Memory B cell (primary cell): ENCODE data around the gene LRRFIP1.
"Not testable (repeated sequence)": the region's sequence is repeated elsewhere in the genome, so short reads cannot be mapped to it uniquely, and the experiment has no call there.

Experiments used
- ATAC-seq: fragments of 150-1000 bp; cut with Tn5 transposase; 2 replicates; pipeline ENCODE4 v1.10.0; 2021; ENCODE audit warnings: low read depth, mild to moderate bottlenecking, moderate library complexity
- DNase-seq, 2 donors: peaks; one replicate each; pipeline ENCODE4 v3.0.0; 2022; ENCODE audit warnings: low spot score in 2 of 2
- H3K27ac Mint-ChIP-seq: one replicate; pipeline ENCODE4 v1.8.0; 2022; ENCODE audit warnings: mild to moderate bottlenecking, moderate library complexity, mixed read lengths
- H3K27me3 Mint-ChIP-seq: one replicate; pipeline ENCODE4 v1.8.0; 2022; ENCODE audit warnings: mixed read lengths
- H3K36me3 Mint-ChIP-seq: one replicate; pipeline ENCODE4 v1.8.0; 2022; ENCODE audit warnings: mild to moderate bottlenecking, mixed read lengths
- H3K4me1 Mint-ChIP-seq: one replicate; pipeline ENCODE4 v1.8.0; 2022; ENCODE audit warnings: mixed read lengths
- H3K4me3 Mint-ChIP-seq: one replicate; pipeline ENCODE4 v1.8.0; 2022; ENCODE audit warnings: mild to moderate bottlenecking, moderate library complexity, mixed read lengths
- H3K9me3 Mint-ChIP-seq: one replicate; pipeline ENCODE4 v1.8.0; 2022; ENCODE audit warnings: mixed read lengths

The LRRFIP1 gene

DNA sequence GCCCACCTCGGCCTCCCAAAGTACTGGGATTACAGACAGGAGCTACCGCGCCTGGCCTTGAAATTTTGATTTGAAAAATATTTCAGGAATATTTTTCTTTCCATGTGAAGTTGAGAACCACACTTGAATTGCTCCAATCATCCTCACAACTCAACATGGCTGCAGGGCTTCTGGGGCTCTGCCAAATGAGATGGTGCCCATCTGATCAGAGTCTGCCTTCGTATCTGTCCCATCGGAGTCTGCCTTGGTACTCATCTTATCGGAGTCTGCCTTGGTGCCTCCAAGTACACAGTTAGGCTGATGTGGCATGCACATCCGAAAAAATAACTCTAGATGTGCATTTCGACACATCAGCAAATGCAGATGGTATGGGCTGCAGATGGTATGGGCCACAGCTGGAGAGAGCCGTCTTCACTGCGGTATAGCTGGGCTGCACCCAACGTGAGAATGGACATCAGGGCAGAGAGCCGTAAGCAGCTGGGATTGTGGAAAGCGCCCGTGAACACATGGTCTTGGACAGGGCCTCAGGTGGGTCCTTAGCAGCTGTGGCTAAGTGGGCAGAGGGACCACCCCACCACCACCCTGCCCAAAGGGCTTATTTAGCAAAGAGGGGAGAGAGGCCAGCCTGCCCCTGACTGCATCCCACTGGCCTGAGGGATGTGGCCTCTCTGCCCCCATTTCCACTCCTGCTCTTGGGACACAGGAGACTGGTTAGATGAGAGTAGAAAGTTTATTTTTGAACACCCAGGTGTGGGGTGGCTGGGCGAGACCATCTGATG is 119.1 kb downstream of the LRRFIP1 start:
- no peak overlapping the region for H3K4me3 Mint-ChIP-seq
- DNase-seq (no peak), ATAC-seq (no peak)
- no peak overlapping the region for H3K27ac Mint-ChIP-seq
- no peaks in the 10 kb centered on the region for H3K9me3 Mint-ChIP-seq
- H3K4me1 Mint-ChIP-seq = peaks cover 14% of the 10 kb centered on the region
- no peaks in the 10 kb centered on the region for H3K27me3 Mint-ChIP-seq
- peaks cover 20% of the 10 kb centered on the region for H3K36me3 Mint-ChIP-seq

DNA sequence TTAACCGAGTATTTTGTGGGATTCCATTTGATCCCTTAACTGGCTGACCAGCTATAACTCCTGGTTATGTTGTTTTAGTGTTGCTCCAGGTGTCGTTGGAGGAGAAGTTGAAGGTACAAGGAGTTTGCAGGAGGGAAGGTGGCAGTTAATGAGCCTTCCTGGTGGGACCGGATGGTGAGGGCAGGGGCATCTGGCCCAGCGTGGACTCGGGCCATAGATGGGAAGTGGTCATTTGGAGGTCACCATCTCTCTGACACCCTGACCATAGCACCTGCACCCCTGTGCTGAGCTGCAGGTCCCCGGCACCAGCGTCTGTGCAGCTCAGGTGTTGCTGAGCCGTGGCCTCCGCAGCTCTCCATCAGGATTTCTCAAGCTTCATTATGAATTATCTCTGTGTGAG is 119.8 kb downstream of the LRRFIP1 start:
- DNase-seq (no peak), ATAC-seq (no peak)
- Mint-ChIP-seq H3K27me3 (no peaks in the 10 kb centered on the region), H3K9me3 (no peaks in the 10 kb centered on the region), H3K36me3 (peaks cover 24% of the 10 kb centered on the region), H3K4me1 (peaks cover 14% of the 10 kb centered on the region), H3K27ac (no peak overlapping the region), H3K4me3 (no peak overlapping the region)

DNA sequence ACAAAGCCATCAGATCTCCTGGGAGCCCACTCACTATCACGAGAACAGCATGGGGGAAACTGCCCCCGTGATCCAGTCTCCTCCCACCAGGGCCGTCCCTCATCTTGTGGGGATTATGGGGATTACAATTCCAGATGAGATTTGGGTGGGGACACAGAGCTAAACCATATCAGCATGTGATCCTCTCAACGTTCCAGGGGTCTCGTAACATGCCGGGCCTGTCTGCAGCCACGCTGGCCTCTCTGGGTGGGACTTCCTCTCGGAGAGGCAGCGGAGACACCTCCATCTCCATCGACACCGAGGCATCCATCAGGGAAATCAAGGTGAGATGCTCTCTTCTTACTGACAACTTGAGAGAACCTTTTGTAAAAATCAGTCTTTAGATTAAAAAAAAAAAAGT is 121.6 kb downstream of the LRRFIP1 start:
- no peak for ATAC-seq
- Mint-ChIP-seq H3K4me3 (no peak overlapping the region), H3K9me3 (no peaks in the 10 kb centered on the region), H3K27me3 (no peaks in the 10 kb centered on the region), H3K4me1 (peaks cover 5% of the 10 kb centered on the region), H3K36me3 (peaks cover 33% of the 10 kb centered on the region), H3K27ac (peak overlapping the region; percentile 70)
- DNase-seq = no peak

DNA sequence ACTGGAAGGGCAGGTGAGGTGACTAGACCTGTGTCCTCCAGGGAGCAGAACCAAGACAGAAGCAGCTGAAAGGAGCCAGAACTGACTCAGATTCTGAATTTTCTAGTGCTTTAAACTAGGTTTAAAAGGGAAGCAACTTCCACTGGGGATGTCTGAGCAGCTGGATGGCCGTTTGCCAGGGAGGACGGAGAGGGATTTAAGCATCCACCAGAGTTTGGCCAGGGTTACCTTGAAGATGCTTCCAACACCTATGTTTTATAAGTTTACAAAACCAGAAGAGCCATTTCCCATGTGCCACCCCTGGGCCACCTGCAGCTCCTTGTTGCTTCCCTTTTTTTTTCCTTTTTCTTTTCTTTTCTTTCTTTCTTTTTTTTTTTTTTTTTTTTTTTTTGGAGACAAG is 122.6 kb downstream of the LRRFIP1 start:
- Mint-ChIP-seq H3K27me3 (no peaks in the 10 kb centered on the region), H3K4me3 (no peak overlapping the region), H3K27ac (no peak overlapping the region), H3K4me1 (peaks cover 2% of the 10 kb centered on the region), H3K36me3 (peaks cover 34% of the 10 kb centered on the region), H3K9me3 (no peaks in the 10 kb centered on the region)
- DNase-seq = no peak
- ATAC-seq = no peak

DNA sequence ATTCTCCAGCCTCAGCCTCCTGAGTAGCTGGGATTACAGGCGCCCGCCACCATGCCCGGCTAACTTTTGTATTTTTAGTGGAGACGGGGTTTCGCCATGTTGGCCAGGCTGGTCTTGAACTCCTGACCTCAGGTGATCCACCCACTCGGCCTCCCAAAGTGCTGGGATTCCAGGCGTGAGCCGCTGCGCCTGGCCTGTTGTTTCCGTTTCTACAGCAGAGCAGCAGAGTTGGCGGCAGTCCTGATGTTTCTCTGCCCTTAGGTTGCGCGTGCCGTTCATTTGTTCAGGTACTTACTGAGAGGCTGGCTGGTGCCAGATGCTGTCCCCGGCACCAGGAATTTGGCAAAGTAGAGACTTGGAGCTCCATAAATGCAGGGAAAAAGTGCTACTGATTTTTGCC is 123.1 kb downstream of the LRRFIP1 start:
- not testable (repeated sequence) for H3K27me3 Mint-ChIP-seq, ATAC-seq, H3K27ac Mint-ChIP-seq, H3K9me3 Mint-ChIP-seq, DNase-seq, H3K4me3 Mint-ChIP-seq, H3K4me1 Mint-ChIP-seq
- peaks cover 34% of the 10 kb centered on the region for H3K36me3 Mint-ChIP-seq

DNA sequence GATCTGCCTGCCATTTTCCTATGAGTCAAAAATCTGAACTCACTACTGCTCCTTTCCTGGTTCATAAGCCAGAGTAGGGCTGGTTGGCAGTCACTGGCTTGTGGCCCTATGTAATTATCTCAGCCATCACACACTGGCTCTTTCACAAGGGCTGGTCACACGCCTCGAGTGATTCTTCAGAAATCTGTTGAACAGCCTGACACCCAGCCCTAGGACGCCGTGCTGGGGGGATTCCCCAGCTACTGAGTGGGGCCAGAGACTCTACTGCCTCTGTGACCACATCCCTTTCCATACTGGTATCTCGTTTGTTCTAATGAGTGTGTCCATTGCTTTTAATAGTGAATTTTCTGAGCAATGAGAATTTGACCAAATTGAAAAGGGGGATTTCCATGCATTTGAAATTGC is 125.4 kb downstream of the LRRFIP1 start:
- Mint-ChIP-seq H3K27ac (peak overlapping the region; percentile 4), H3K4me1 (no peaks in the 10 kb centered on the region), H3K27me3 (no peaks in the 10 kb centered on the region), H3K36me3 (peaks cover 45% of the 10 kb centered on the region), H3K9me3 (no peaks in the 10 kb centered on the region), H3K4me3 (no peak overlapping the region)
- ATAC-seq (peak; percentile 78), DNase-seq (no peak)

DNA sequence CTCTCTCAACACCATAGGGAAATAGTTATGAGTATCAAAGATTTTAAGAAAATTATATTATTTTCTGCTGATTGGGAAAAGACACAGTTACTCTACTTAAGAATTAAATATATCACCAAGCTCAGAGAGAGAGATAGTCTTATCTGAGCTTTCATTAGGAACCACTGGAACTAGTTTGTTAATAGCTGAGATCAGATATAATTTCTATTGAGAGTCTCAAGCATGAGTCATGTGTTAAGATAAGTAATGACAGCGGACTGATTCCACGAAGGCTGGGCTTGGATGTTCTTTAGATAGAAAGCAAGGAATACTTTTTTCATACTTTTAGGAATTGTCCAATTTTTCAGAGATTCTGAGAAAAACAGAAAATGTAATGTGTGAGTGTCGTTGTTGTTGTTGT is 126.8 kb downstream of the LRRFIP1 start:
- Mint-ChIP-seq H3K4me1 (no peaks in the 10 kb centered on the region), H3K9me3 (no peaks in the 10 kb centered on the region), H3K4me3 (no peak overlapping the region), H3K36me3 (peaks cover 43% of the 10 kb centered on the region), H3K27me3 (no peaks in the 10 kb centered on the region), H3K27ac (no peak overlapping the region)
- ATAC-seq (no peak), DNase-seq (no peak)

DNA sequence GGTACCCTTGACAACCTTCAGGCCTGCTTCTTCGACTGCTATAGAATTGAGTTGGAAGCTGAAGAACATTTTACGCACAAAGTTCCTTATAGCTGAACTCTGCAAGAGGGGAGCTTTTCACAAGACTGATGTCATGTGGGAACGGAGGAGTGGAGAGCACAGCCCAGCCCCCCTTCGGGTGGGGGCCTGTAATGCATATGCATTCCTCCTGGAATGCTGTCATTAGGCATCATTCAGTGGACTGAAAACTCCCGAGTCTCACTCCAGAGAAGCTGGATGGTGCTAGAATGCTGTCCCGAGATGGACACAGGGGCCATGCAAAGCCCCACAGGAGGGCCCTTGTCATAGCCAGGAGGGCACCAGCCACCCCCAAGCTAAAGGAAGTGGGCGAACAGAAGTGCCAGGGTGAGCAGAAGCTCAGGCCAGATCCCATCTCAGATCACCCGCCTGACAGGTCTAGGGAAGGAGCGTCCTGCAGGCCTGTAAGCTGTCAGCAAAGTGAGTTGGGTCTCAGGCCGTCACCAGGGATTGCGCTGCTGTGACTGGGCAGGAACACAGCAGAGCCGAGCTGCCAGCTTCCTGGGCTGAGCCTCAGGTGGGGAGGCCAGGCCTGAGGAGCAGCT is 127.3 kb downstream of the LRRFIP1 start:
- Mint-ChIP-seq H3K27ac (no peak overlapping the region), H3K4me3 (no peak overlapping the region), H3K4me1 (no peaks in the 10 kb centered on the region), H3K9me3 (no peaks in the 10 kb centered on the region), H3K36me3 (peaks cover 40% of the 10 kb centered on the region), H3K27me3 (no peaks in the 10 kb centered on the region)
- DNase-seq = no peak
- no peak for ATAC-seq

DNA sequence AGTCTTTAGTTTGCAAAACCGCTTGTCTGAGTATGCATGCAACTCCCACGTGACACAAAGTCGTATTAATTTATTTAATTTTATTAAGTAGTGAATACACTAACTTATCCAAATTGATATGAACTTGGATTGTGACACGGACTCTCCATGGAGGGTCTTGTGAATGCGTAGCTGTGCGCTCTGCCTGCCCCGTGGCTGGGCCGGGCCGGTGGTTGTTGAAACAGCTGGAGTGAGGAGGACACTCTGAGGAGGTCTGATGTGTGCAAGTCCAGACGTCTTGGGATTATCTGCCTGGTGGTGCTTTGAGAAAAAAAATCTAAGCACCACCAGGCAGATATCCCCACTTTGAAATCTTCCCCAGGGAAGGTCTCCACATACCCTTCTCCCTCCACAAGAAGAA is 130.2 kb downstream of the LRRFIP1 start:
- Mint-ChIP-seq H3K27me3 (no peaks in the 10 kb centered on the region), H3K4me1 (no peaks in the 10 kb centered on the region), H3K4me3 (no peak overlapping the region), H3K36me3 (peaks cover 34% of the 10 kb centered on the region), H3K9me3 (no peaks in the 10 kb centered on the region), H3K27ac (no peak overlapping the region)
- DNase-seq (no peak), ATAC-seq (no peak)

DNA sequence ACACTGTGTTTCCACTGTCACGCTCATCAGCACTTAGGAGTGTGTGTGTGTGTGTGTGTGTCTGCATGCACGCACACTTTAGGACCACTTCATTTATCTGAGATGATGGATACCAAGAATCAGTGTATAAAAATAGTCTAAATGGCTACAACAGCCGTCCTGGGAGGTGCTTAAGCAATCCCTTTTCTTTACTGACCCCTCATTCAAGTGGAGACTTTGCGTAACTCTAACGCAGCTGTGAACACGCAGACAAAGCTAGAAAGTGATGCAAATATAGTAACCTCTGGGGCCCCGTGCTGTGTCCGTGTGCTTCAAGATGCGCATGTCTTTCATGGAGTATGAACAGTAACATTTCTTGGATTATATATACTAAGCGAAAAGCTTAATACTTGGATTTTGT is 130.8 kb downstream of the LRRFIP1 start:
- Mint-ChIP-seq H3K4me1 (peaks cover 1% of the 10 kb centered on the region), H3K27ac (no peak overlapping the region), H3K36me3 (peaks cover 37% of the 10 kb centered on the region), H3K4me3 (no peak overlapping the region), H3K27me3 (no peaks in the 10 kb centered on the region), H3K9me3 (no peaks in the 10 kb centered on the region)
- no peak for DNase-seq
- ATAC-seq = no peak

DNA sequence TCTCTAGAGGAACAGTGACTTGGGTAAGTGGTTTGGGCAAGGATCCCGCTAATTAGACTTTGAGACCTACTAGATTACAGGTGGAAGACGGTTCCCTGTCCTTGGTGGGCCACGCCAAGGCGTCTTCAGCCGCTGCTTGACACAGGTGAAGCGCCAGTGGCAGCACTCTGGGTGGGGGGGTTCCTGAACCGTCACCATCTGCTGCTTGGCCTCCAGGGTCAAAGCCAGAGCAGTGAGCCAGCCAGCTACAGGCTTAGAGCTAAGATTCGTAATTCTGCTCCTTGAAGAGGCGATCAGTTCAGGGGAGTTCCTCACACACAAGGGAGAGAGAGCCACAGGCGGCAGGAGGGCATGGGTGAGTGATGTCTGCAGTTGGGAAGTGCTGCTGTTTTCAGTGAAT is 131.8 kb downstream of the LRRFIP1 start:
- H3K27me3 Mint-ChIP-seq = no peaks in the 10 kb centered on the region
- peaks cover 3% of the 10 kb centered on the region for H3K4me1 Mint-ChIP-seq
- H3K9me3 Mint-ChIP-seq = no peaks in the 10 kb centered on the region
- H3K36me3 Mint-ChIP-seq = peaks cover 37% of the 10 kb centered on the region
- no peak for ATAC-seq
- H3K4me3 Mint-ChIP-seq = no peak overlapping the region
- DNase-seq = no peak
- no peak overlapping the region for H3K27ac Mint-ChIP-seq

DNA sequence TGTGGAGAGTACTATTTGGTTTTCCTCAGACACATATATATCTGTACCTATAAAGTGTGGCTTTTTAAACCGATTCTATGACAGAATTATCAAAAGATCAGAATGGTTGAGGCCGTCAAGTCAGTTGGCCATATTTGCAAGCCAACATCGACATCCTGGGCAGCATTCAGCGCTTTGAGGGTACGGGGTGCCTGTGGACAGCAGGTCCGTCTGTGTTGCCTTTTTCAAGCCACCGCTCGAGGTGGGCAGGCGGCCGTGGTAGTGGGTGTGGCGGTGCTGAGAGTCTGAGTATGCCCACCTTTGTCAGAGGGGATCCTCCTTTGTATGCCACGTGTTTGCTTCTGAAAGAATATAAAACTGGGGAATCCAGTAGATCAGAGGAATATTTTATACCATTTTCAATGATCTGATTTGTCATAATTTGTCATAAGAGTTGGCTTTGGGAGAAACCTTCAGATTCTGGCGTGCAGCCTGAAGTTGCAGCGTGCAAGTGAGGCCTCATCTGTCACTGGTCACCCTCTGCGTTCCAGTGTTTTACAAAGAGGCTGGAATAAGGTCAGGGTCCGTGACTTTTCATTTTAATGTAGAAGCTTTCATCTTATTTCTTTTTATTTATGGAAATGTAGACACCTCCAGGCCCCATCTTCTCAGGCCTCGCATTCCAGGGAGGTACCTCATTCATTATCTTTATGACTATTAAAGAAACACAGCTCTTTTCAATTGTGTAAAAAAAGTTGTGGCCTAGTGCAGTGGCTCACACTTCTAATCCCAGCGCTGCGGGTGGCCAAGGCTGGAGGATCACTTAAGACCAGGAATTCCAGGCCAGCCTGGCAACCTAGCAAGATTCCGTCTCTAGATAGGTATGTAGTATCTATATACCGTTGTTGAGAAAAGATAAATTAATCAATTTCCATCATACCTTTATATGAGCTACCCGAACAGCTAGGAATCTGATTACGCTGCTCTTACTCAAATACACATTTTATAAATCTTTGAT is 133.4 kb downstream of the LRRFIP1 start:
- H3K27me3 Mint-ChIP-seq = no peaks in the 10 kb centered on the region
- H3K4me1 Mint-ChIP-seq = peaks cover 3% of the 10 kb centered on the region
- peaks cover 35% of the 10 kb centered on the region for H3K36me3 Mint-ChIP-seq
- ATAC-seq = no peak
- no peak for DNase-seq
- H3K27ac Mint-ChIP-seq = no peak overlapping the region
- H3K9me3 Mint-ChIP-seq = no peaks in the 10 kb centered on the region
- H3K4me3 Mint-ChIP-seq = no peak overlapping the region

DNA sequence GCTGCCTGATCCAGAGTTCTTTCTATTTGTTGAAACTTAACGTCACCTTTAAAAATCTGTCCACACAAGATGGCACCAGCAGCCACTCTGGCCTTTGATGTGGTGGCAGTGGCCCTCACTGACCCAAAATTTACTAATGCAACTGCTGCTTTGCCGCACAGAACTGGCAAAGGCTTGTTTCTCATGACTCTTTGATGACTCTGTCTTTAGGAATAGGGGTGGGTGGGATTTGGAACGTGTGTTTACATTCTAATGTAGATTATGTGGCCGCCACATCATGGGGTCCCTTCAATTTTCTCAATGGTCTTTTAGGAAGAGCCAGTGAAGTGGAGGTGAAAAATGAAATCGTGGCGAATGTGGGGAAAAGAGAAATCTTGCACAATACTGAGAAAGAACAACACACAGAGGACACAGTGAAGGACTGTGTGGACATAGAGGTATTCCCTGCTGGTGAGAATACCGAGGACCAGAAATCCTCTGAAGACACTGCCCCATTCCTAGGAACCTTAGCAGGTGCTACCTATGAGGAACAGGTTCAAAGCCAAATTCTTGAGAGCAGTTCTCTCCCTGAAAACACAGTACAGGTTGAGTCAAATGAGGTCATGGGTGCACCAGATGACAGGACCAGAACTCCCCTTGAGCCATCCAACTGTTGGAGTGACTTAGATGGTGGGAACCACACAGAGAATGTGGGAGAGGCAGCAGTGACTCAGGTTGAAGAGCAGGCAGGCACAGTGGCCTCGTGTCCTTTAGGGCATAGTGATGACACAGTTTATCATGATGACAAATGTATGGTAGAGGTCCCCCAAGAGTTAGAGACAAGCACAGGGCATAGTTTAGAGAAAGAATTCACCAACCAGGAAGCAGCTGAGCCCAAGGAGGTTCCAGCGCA is 135.2 kb downstream of the LRRFIP1 start:
- not testable (repeated sequence) for H3K4me1 Mint-ChIP-seq, H3K27me3 Mint-ChIP-seq, DNase-seq, H3K4me3 Mint-ChIP-seq, H3K9me3 Mint-ChIP-seq, H3K27ac Mint-ChIP-seq, ATAC-seq
- H3K36me3 Mint-ChIP-seq = peaks cover 32% of the 10 kb centered on the region
